ENCODE results near the gene TNS2. TPM values are rescaled to one million over a fixed set of nuclear protein-coding genes. Genes with fewer than 3 reads are reported as not detected.

Gene TNS2
- polyA plus RNA-seq, 1 donor, result 124 TPM

- DNase-seq, result no peak
Observed at GRCh38 chr12:53042607-53043454, 7.0 kb upstream of the TNS2 start.

DNA sequence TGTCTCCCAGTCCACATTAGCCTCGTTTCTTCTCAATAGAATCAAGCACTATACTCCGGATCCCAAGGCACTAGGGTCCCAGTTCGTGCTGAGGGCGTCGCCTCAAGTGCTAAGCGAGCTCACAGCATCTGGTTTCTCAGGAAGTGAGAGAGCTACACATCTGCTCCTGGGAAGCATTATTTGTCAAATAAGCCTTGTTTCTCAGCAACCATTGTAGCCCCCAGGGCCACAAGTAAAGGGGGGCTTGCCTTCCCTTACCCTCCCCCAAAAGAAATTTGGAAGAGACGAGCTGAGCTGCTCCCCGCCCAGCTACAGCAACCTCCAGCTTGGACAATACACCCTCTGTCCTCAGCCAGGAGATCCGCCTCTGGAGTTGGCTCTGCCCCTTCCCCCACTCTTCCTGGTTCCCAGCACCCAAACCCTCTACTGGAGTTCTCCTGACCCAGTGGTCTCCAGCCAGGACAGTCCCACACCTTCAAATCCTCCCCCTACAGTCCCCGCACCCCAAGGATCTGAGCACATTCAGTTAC, 5.7 kb upstream of the TNS2 start:
- peak; percentile 78 for DNase-seq

GRCh38 chr12:53044896-53045695, 4.8 kb upstream of the TNS2 start:
- no peak for DNase-seq

- DNase-seq, result peak; percentile 64
Observed at GRCh38 chr12:53045696-53046045, 4.2 kb upstream of the TNS2 start.

- DNase-seq, result peak; percentile 90
Observed at GRCh38 chr12:53046655-53047220, 3.1 kb upstream of the TNS2 start.

DNA sequence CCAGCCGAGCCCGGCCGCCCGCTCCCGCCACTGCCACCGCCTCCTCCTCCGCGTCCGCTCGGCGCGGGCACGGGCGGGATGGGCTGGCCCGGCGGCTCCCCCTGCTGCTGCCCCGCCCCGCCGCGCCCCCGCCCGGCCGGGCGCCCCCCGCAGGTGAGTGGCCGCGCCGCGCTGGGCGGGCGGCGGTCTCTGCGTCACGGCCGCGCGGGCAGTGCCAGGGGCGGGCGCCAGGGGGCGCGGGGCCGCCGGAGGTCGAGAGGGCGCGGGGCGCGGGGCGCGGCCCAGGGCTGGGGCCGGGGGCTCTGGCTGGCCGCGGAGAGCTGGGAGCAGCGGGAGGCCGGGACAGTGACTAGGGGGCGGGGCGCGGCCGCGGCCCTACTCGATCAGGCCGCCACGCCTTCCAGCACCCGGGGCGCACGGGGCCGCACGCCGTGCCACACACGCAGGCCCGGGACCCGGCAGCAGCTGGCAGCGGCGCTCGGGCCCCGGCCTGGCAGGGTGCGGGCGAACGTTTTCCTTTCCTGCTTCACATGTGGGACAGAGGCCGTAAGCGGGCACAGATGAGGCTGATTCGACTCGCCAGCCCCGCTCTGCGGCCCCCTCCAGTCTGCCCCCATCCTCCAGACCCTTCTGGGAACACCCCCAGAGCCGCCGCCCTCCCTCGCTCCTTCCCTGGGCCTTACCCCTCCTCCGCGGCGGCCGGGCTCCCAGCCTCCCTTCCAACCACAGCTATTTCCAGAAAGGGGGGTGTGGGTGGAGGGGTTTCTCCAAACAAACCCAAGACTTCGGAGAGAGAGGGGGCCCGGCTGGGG, 2.4 kb upstream of the TNS2 start:
- DNase-seq, result peak; percentile 85

DNA sequence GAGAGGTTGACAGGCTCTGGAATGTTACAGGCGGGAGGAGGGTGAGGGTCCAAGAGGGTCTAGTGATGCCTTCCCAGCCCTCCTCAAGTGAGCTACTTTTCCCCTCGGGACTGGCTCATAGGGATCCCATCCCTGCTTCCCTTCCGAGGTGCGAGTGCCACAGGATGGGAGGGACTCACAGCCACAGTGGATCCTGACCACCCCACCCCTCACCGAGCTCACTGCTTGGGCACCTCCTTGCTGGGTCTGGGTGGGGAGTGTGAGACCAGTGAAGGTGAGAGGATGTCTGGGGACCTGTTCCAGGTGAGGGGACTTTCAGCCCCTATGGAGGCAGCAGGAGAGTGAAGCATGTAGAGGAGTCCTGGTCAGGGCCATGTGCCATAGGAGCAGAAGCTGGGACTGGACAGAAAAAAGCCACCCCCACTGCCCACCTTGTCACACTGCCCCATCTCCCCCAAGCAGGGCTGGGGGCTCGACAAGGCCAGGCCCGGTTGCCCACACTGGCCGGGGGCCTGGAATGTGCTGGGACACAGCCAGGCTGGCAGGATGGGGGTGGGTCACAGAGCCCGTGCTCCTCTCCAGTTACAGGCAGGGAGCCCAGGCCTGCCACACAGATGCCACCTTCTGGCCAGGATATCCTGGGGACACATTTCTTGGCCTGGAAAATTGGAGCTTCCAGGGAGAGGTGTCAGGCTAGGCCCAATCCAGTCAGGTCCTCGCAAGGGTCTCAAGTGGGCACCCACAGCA, 1.7 kb upstream of the TNS2 start:
- peak; percentile 49 for DNase-seq

GRCh38 chr12:53048780-53049401, 974 bp upstream of the TNS2 start:
- peak; percentile 76 for DNase-seq

DNA sequence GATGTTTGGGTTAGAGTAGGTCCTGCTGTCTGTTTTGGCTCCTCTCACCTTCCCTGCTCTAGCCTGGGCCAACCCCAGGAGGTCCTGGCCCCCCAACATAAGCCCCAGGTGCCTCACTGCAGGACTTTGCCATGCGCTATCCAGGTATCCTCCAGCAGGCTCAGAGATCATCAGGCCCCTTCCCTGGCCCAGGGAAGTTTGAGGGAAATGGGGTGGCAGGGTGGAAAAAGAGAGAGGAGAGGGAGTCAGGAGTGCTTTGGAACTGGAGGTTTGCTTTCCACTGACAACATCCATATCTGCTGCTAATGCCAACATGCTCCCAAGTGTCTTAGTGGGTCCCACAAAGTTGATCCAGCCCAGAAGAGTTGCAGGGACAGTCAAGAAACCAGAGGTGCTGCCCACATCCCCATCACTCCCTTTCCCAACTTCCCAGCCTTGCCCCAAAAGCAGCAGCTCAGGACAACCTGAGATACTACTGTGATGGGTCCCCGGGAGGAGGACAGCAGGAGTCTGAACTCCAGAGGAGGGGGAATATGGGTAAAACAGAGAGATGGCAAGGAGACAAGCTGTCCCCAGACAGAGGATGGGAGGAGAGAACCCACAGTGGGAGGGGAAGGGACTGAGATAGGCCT, 677 bp downstream of the TNS2 start:
- no peak for DNase-seq

- no peak for DNase-seq
Observed at GRCh38 chr12:53051058-53051880, 1.4 kb downstream of the TNS2 start.

GRCh38 chr12:53051881-53052412, 2.1 kb downstream of the TNS2 start:
- no peak for DNase-seq

GRCh38 chr12:53052419-53053217, 2.8 kb downstream of the TNS2 start:
- DNase-seq, result peak; percentile 88

- DNase-seq, result peak; percentile 36
Observed at GRCh38 chr12:53053218-53054111, 3.6 kb downstream of the TNS2 start.

DNA sequence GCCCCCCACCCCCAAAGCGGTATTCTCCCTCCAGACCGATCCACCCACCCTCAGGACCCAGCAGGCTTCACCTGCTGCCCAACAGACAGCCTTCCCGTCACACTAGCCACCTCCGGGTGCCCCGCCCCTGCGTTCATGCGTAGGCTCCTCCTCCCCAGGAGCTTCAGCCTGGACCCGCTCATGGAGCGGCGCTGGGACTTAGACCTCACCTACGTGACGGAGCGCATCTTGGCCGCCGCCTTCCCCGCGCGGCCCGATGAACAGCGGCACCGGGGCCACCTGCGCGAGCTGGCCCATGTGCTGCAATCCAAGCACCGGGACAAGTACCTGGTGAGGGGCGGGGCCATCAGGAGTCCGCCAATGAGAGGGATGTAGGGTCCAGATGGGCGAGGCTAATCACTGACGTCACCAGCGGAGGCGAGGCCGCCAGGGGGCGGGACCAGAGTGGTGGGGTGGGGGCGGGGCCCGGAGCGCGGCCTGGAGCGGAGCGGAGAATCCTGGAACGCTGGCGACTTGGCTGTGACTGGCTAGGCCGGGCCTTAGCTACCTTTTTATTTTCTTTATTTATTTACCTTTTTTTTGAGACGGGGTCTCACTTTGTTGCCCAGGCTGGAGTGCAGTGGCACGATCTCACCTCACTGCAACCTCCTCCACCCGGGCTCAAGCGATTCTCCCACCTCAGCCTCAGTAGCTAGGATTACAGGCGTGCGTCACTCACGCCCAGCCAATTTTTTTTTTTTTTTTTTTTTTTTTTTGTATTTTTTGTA, 4.4 kb downstream of the TNS2 start:
- peak; percentile 90 for DNase-seq

DNA sequence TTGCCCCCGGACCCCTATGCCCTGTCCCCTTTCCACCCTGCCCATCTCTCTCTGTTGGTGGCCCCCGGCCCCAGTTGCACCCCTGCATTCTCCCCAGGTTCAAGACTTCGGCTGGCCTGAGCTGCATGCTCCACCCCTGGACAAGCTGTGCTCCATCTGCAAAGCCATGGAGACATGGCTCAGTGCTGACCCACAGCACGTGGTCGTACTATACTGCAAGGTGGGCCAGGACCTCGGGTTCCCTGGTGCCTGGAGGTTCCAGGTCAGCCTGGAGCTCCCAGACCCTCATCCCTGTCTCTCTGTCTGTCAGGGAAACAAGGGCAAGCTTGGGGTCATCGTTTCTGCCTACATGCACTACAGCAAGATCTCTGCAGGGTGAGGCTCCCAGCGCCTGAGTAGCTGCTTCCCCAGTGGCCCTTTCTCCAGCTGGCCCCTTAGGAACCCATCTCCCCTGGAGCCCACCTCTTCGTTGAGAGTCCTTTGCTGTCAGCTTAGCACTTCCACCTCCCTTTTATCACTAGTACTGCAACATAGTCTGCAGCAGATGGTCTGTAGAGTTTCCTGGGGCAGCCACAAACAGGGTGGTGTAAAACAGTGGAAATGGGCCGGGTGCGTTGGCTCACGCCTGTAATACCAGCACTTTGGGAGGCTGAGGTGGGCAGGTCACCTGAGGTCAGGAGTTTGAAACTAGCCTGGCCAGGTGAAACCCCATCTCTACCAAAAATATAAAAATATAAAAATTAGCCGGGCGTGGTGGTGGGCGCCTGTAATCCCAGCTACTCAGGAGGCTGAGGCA, 5.8 kb downstream of the TNS2 start:
- DNase-seq, result no peak

- no peak for DNase-seq
Observed at GRCh38 chr12:53056296-53056695, 6.4 kb downstream of the TNS2 start.
